Activated T-helper 17 cell treated with anti-CD3 and anti-CD28 coated beads, Interleukin-2, amount 50 U/mL, for 72 hours (primary cell): ENCODE results near the gene MAP2K7. TPM values are rescaled to one million over a fixed set of nuclear protein-coding genes. Genes with fewer than 3 reads are reported as not detected.
A peak's percentile ranks its signal among the peaks of the same experiment; 100 is the strongest.
"Not testable (repeated sequence)": the region's sequence is repeated elsewhere in the genome, so short reads cannot be mapped to it uniquely, and the experiment has no call there.

ENCODE experiments used
- ATAC-seq: fragments of 150-1000 bp; cut with Tn5 transposase; replicated peaks from 2 replicates; pipeline ENCODE4 v1.10.0; 2021; ENCODE audit warnings: mild to moderate bottlenecking, moderate library complexity
- H3K27ac Mint-ChIP-seq: one replicate; pipeline ENCODE4 v1.8.0; 2022; ENCODE audit warnings: mixed read lengths
- H3K27me3 Mint-ChIP-seq: one replicate; pipeline ENCODE4 v1.8.0; 2022; ENCODE audit warnings: mixed read lengths
- H3K36me3 Mint-ChIP-seq: one replicate; pipeline ENCODE4 v1.8.0; 2022; ENCODE audit warnings: low read depth, mild to moderate bottlenecking, mixed read lengths
- H3K4me1 Mint-ChIP-seq: one replicate; pipeline ENCODE4 v1.8.0; 2022; ENCODE audit warnings: mixed read lengths
- H3K4me3 Mint-ChIP-seq: one replicate; pipeline ENCODE4 v1.8.0; 2022; ENCODE audit warnings: mild to moderate bottlenecking, mixed read lengths
- H3K9me3 Mint-ChIP-seq: one replicate; pipeline ENCODE4 v1.8.0; 2022; ENCODE audit warnings: mixed read lengths
- total RNA-seq, 2 donors: library from RNA; stranded (reverse); gene quantifications; one replicate each; pipeline ENCODE4 v1.2.3, GENCODE V29; 2022

Gene MAP2K7
- 10 to 100 TPM; 39.0 to 46.3 TPM for total RNA-seq

GRCh38 chr19:7903244-7904073 is at the start of gene MAP2K7:
MAP2K7 (plus strand) TSS chr19:7903877; CDS start chr19:7903945, 68 bp downstream.
- H3K27ac Mint-ChIP-seq, result peak within 1 kb of the TSS; percentile 91
- no peaks in the 10 kb centered on the region for H3K27me3 Mint-ChIP-seq
- no peaks in the 10 kb centered on the region for H3K9me3 Mint-ChIP-seq
- H3K4me3 Mint-ChIP-seq, result peak within 1 kb of the TSS; percentile 95
- peaks cover 32% of the 10 kb centered on the region for H3K36me3 Mint-ChIP-seq
- H3K4me1 Mint-ChIP-seq, result peaks cover 7% of the 10 kb centered on the region
- ATAC-seq, result peak; percentile 87

DNA sequence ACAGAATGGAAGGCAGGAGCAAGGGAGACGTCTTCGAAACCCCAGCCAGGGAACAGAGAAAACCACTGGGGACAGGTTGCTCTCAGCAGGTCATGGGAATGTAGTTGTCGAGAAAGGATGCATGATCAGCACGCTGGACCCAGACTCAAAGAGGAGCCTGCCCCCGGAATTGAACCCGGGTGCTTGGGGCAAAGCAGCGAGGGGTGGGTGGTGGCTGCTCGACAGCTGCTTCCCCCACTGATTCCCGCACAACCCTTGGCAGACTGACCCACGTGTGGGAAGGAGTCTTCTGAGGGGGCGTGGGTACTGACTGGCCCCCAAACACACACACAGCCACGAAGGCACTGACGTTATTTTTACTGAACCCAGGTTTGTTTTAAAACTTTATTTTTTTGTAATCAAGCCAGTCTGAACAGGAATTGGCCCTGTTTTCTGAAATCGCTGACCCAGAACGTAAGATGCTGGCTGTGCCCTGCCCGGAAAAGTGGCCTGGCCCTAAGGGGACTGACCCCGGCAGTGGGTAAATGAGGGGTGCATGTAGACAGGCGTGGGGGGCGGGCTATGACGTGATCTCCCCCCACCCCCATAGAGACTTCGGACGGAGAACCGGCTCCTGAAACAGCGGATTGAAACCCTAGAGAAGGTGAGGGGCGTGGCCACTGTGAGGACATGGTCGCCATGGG is 48.1 kb upstream of the MAP2K7 start:
- Mint-ChIP-seq H3K27me3 (no peaks in the 10 kb centered on the region), H3K27ac (no peak overlapping the region), H3K9me3 (no peaks in the 10 kb centered on the region), H3K36me3 (no peaks in the 10 kb centered on the region), H3K4me3 (no peak overlapping the region), H3K4me1 (no peaks in the 10 kb centered on the region)
- ATAC-seq, result no peak

DNA sequence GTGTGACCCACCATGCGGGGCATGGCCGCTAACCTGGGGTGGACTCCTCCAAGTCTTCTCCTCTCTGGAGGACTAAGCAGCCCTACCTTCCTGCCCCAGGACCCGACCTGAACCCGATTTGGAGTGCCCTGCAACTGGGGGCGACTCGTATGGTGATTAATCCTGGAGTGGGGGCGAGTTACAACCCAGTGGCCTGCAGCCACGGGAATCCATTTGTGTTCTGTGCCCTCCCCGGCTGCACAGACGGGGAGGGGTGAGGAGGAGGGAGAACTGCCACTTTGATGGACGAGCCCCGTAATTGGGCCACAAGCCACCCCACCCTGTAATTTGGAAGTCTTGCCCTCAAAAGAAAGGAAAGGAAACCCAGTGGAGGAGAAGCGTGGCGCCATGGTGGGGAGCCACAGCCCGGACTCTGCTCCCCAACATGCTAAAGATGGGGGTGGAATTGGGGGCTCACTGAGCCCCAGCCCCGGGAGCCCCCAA is 47.5 kb upstream of the MAP2K7 start:
- Mint-ChIP-seq H3K4me3 (no peak overlapping the region), H3K4me1 (no peaks in the 10 kb centered on the region), H3K36me3 (no peaks in the 10 kb centered on the region), H3K9me3 (no peaks in the 10 kb centered on the region), H3K27me3 (no peaks in the 10 kb centered on the region), H3K27ac (no peak overlapping the region)
- ATAC-seq, result no peak

GRCh38 chr19:7856679-7857663 is 46.7 kb upstream of the MAP2K7 start:
- Mint-ChIP-seq H3K27ac (no peak overlapping the region), H3K4me1 (no peaks in the 10 kb centered on the region)

GRCh38 chr19:7857727-7858108 is 46.0 kb upstream of the MAP2K7 start:
- no peak for ATAC-seq
- H3K4me3 Mint-ChIP-seq, result no peak overlapping the region
- no peaks in the 10 kb centered on the region for H3K9me3 Mint-ChIP-seq
- H3K4me1 Mint-ChIP-seq, result no peaks in the 10 kb centered on the region
- H3K27me3 Mint-ChIP-seq, result no peaks in the 10 kb centered on the region
- no peak overlapping the region for H3K27ac Mint-ChIP-seq
- H3K36me3 Mint-ChIP-seq, result no peaks in the 10 kb centered on the region

More at GRCh38 chr19:7856679-7857663, 46.7 kb upstream of the MAP2K7 start:
- no peaks in the 10 kb centered on the region for H3K9me3 Mint-ChIP-seq
- no peak for ATAC-seq
- no peaks in the 10 kb centered on the region for H3K27me3 Mint-ChIP-seq
- H3K4me3 Mint-ChIP-seq, result no peak overlapping the region
- no peaks in the 10 kb centered on the region for H3K36me3 Mint-ChIP-seq

DNA sequence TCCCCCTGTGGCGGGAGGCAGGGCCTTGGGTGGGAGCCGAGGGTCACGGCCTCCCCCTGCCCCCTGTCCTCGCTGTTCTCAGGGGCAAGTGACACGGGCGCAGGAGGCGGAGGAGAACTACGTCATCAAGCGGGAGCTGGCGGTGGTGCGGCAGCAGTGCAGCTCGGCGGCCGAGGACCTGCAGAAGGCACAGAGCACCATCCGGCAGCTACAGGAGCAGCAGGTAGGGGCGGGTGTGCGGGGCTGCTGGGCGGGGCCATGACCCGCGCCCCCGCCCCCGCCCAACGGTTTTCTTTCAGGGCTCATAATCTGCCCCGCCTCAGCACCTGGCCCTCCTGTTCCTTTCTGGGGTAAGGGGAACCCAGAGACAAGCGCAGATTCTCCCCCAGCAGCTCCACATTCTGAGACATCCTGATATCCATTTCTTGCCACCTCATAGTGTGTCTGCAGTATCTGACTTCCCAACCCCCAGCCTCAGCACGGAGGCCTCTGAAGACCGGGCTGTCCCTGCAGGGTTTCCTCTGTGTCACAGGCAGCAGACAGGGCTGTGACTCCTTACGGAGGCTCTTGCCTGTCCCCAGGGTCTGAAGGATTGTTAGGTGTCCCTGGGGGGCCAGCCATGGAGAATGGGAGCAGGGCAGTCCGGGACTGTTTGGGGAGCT is 45.4 kb upstream of the MAP2K7 start:
- Mint-ChIP-seq H3K27ac (no peak overlapping the region), H3K27me3 (no peaks in the 10 kb centered on the region), H3K9me3 (no peaks in the 10 kb centered on the region), H3K4me1 (no peaks in the 10 kb centered on the region), H3K36me3 (no peaks in the 10 kb centered on the region), H3K4me3 (no peak overlapping the region)
- ATAC-seq, result no peak

- H3K9me3 Mint-ChIP-seq, H3K27ac Mint-ChIP-seq, H3K4me1 Mint-ChIP-seq: not testable (repeated sequence)
Observed at GRCh38 chr19:7859087-7859486, 44.6 kb upstream of the MAP2K7 start.

DNA sequence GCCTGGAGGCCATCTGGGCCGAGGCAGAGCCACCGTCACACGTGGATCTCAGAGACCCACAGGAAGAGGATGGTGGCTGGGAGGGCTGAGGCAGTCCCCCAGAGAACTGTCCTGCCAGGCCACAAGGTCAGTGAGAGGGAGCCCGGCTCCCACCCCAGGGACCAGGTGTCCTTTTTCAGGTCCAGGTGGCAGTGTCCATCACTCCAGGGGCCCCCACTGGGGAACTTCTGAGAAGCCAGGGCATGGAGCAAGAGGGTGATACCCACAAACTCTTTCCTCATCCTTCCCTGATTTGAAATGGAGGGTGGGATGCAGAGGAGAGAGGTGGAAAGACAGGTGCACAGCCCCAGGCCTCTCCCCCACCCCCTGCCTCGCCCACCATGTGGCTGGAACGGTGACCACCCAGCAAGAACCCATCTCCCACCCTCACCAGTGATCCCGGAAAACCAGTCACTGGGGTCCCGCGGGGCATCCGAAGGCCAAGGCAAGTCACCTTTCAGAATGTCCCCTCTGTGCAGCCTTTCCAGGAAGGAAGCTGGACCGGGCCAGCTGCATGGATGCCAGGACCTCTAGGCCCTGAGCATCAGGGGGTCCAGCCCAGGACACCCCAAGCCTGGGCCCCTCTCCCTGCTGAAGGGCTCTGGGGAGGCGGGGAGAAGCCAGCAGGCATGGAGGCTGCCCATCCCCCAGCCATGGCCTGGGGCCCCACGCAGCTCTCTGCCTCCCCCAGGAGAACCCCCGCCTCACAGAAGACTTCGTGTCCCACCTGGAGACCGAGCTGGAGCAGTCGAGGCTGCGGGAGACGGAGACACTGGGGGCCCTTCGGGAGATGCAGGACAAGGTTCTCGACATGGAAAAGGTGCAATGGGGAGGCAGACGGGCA is 43.6 kb upstream of the MAP2K7 start:
- no peaks in the 10 kb centered on the region for H3K27me3 Mint-ChIP-seq
- H3K4me1 Mint-ChIP-seq, result peaks cover 2% of the 10 kb centered on the region
- ATAC-seq, result no peak
- H3K36me3 Mint-ChIP-seq, result no peaks in the 10 kb centered on the region
- H3K4me3 Mint-ChIP-seq, result no peak overlapping the region
- H3K9me3 Mint-ChIP-seq, result no peaks in the 10 kb centered on the region
- H3K27ac Mint-ChIP-seq, result no peak overlapping the region

More at GRCh38 chr19:7859087-7859486, 44.6 kb upstream of the MAP2K7 start:
- not testable (repeated sequence) for H3K27me3 Mint-ChIP-seq, ATAC-seq, H3K36me3 Mint-ChIP-seq, H3K4me3 Mint-ChIP-seq

DNA sequence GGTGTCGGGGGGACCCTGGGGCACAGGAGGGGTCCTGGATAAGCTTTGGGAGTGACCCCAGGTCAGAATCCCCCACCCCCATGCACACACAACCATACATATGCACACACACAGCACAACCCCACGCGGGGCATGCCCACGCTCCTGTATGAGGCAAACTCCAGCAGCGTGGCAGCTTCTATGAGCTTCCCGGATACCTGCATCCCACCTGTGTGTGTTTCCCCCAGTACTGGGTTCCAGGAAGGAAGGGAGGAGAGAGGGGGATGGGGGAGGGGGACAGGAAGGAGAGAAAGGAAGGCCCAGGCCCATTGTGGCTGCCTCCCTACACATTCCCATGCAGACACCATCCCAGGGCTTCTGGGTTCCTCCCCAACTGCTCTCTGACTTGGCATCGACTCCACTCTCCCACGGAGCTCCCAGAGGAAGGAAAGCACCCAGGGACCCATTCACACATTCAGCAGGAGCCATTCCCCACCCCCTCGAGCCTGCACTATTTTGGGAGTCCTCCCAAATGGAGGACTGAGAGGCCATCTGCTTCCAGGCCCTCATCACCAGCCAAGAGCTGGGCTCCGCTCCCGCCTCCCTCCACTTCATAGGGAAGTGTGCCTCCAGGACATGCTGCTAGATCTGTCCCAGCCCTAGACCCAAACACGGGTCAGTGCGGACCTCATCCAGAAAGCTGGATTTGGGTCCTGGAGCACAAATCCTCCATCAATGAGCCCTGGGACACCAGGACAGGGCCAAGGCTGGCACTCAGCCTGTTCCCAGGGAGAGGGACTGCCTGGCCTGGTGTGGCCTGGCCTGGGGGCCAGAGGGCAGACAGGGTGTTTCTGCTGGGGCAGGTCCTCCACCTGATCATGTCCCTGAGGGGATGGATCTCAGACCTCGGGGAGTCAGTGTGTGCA is 42.7 kb upstream of the MAP2K7 start:
- ATAC-seq, result no peak
- H3K27ac Mint-ChIP-seq, result no peak overlapping the region
- H3K9me3 Mint-ChIP-seq, result no peaks in the 10 kb centered on the region
- H3K27me3 Mint-ChIP-seq, result no peaks in the 10 kb centered on the region
- peak overlapping the region; percentile 27 for H3K4me3 Mint-ChIP-seq
- no peaks in the 10 kb centered on the region for H3K36me3 Mint-ChIP-seq
- H3K4me1 Mint-ChIP-seq, result peaks cover 7% of the 10 kb centered on the region

DNA sequence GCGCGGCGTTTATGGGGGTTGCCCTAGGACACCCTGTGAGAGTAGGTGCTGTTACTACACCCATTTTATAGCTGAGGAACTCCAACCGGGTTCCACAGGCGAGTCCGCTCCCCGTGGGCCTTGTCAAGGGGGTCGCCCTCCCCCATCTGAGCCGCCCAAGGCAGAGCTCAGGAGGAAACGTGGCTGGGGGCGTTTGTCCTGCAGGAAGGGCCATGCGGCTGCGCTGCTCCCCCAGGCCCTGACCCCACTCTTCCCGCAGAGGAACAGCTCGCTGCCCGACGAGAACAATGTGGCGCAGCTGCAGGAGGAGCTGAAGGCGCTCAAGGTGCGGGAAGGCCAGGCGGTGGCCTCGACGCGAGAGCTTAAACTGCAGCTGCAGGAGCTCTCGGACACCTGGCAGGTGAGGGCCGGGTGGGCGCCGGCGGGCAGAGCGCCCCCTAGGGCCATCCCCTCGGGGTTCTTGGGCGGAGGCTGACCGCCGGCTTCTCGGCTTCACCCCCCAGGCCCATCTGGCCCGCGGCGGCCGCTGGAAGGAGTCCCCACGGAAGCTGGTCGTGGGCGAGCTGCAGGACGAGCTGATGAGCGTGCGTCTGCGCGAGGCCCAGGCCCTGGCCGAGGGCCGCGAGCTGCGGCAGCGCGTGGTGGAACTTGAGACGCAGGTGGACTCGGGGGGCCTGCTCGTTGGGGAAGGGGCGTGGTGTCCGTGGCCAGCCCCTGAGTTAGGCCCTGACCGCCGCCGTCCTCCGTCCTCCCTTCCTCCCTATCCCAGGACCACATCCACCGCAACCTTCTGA is 41.9 kb upstream of the MAP2K7 start:
- Mint-ChIP-seq H3K27ac (no peak overlapping the region), H3K4me3 (peak overlapping the region; percentile 33), H3K9me3 (no peaks in the 10 kb centered on the region), H3K4me1 (peaks cover 7% of the 10 kb centered on the region), H3K36me3 (no peaks in the 10 kb centered on the region), H3K27me3 (no peaks in the 10 kb centered on the region)
- peak; percentile 24 for ATAC-seq

- no peaks in the 10 kb centered on the region for H3K27me3 Mint-ChIP-seq
- no peak overlapping the region for H3K27ac Mint-ChIP-seq
- H3K9me3 Mint-ChIP-seq, result no peaks in the 10 kb centered on the region
- no peaks in the 10 kb centered on the region for H3K36me3 Mint-ChIP-seq
- peak overlapping the region; percentile 33 for H3K4me3 Mint-ChIP-seq
- peaks cover 7% of the 10 kb centered on the region for H3K4me1 Mint-ChIP-seq
- ATAC-seq, result peak; percentile 45
Observed at GRCh38 chr19:7862413-7862951, 41.2 kb upstream of the MAP2K7 start.
